NCI-H2171 (cell line): ENCODE measurements around the gene SLC9A9.

Experiments
- DNase-seq: peaks from one replicate; lab custom pipeline; 2025; lab: John Stamatoyannopoulos, UW

The SLC9A9 gene

GRCh38 chr3:143843587-143843986, 4.7 kb downstream of the SLC9A9 start:
- DNase-seq, result no peak

GRCh38 chr3:143840636-143841035, 7.6 kb downstream of the SLC9A9 start:
- DNase-seq, result no peak

GRCh38 chr3:143839980-143840379, 8.3 kb downstream of the SLC9A9 start:
- no peak for DNase-seq

GRCh38 chr3:143837076-143837475, 11.2 kb downstream of the SLC9A9 start:
- no peak for DNase-seq

- DNase-seq, result no peak
Observed at GRCh38 chr3:143835312-143835711, 13.0 kb downstream of the SLC9A9 start.

- no peak for DNase-seq
Observed at GRCh38 chr3:143832433-143832832, 15.8 kb downstream of the SLC9A9 start.

GRCh38 chr3:143831994-143832393, 16.3 kb downstream of the SLC9A9 start:
- no peak for DNase-seq

- no peak for DNase-seq
Observed at GRCh38 chr3:143831208-143831607, 17.1 kb downstream of the SLC9A9 start.

GRCh38 chr3:143830786-143831185, 17.5 kb downstream of the SLC9A9 start:
- DNase-seq, result no peak

GRCh38 chr3:143830063-143830462, 18.2 kb downstream of the SLC9A9 start:
- DNase-seq, result no peak

- DNase-seq, result no peak
Observed at GRCh38 chr3:143827425-143827824, 20.8 kb downstream of the SLC9A9 start.

- no peak for DNase-seq
Observed at GRCh38 chr3:143826296-143826695, 22.0 kb downstream of the SLC9A9 start.

- no peak for DNase-seq
Observed at GRCh38 chr3:143825513-143825912, 22.8 kb downstream of the SLC9A9 start.

- no peak for DNase-seq
Observed at GRCh38 chr3:143824735-143825385, 23.4 kb downstream of the SLC9A9 start.

- no peak for DNase-seq
Observed at GRCh38 chr3:143822798-143823197, 25.5 kb downstream of the SLC9A9 start.

GRCh38 chr3:143822374-143822773, 25.9 kb downstream of the SLC9A9 start:
- DNase-seq, result no peak

- DNase-seq, result no peak
Observed at GRCh38 chr3:143821862-143822261, 26.4 kb downstream of the SLC9A9 start.

- no peak for DNase-seq
Observed at GRCh38 chr3:143820466-143821221, 27.6 kb downstream of the SLC9A9 start.

- DNase-seq, result no peak
Observed at GRCh38 chr3:143819890-143820289, 28.4 kb downstream of the SLC9A9 start.

- no peak for DNase-seq
Observed at GRCh38 chr3:143814443-143814889, 33.8 kb downstream of the SLC9A9 start.

GRCh38 chr3:143812481-143812880, 35.8 kb downstream of the SLC9A9 start:
- DNase-seq, result no peak

GRCh38 chr3:143811602-143812001, 36.7 kb downstream of the SLC9A9 start:
- no peak for DNase-seq

- DNase-seq, result no peak
Observed at GRCh38 chr3:143810953-143811265, 37.4 kb downstream of the SLC9A9 start.
